GM18498 (cell line): ENCODE data around the gene DHX32.
"Not testable (repeated sequence)": the region's sequence is repeated elsewhere in the genome, so short reads cannot be mapped to it uniquely, and the experiment has no call there.

Experiments
- ATAC-seq: cut with Tn5 transposase; IDR thresholded peaks from one replicate; pipeline ENCODE4 v1.9.1; 2021; ENCODE audit warnings: mild to moderate bottlenecking, moderate library complexity; ENCODE audit not compliant: unreplicated experiment

Gene DHX32

GRCh38 chr10:125896088-125896934 lies 15.2 kb upstream of the DHX32 start, which contains the start of gene FANK1:
TSS of gene FANK1 (plus strand) at chr10:125896564. CDS start at chr10:125896643, 79 bp downstream.
- peak; percentile 87 for ATAC-seq

GRCh38 chr10:125895130-125896087 lies 14.3 kb upstream of the DHX32 start:
- ATAC-seq = peak; percentile 60

DNA sequence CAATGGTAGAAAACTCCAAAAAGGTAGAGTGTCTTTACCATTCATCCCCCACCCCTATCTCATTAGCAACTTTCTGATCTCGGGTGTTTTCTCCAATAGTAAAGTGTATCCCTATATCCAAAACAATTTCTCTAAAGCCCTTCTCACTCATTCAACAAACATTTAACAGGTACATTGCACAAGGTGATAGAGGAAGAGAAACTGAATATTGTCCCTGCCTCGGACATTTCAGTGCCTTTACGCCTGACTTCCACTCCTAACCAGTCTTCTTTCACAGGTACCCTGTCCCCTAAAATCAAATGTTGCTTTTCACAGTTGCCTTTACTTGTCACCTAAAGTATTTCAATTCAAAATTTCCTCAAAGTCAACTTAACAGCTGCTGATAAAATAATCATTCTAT lies 13.1 kb upstream of the DHX32 start:
- not testable (repeated sequence) for ATAC-seq

DNA sequence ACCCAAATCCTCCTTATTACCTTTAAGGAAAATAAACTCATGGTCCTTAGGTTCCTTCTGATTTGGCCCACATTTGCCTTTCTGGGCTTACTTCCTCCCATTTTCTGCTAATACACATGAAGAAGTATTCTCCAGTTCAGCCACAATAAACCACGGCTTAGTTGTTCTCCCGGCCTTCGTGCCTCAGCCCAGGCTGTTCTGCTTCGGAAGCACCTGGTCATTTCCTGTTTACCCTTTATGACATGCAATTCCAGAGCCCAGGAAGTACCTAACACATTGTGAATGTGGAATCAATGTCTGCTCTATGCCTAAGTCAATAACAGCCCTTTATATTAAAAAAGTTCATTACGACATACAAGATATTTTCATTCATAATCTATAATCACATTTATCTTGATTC lies 11.3 kb upstream of the DHX32 start:
- ATAC-seq = not testable (repeated sequence)

- not testable (repeated sequence) for ATAC-seq
These were observed 8.3 kb upstream of the DHX32 start for GRCh38 chr10:125889441-125889840.

- ATAC-seq = no peak
These were observed 5.9 kb upstream of the DHX32 start for GRCh38 chr10:125886914-125887512.

DNA sequence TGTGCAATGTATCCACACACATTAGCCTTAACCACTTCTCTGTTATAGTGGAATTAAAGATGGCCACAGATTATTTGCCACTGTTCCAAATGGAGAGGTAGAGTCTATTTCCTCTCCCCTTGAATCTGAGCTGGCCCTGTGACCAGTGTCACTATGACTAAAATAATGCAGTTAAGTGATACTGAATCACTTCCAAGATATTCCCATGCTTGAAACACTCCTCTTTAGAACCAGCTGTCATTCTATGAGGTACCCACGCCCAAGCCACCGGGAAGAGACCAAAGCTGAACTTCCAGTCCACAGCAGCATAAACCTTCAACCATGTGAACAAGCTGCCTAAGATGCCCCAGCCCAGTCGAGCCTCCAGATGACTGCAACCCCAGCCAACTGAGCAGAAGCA lies 2.1 kb upstream of the DHX32 start:
- no peak for ATAC-seq

DNA sequence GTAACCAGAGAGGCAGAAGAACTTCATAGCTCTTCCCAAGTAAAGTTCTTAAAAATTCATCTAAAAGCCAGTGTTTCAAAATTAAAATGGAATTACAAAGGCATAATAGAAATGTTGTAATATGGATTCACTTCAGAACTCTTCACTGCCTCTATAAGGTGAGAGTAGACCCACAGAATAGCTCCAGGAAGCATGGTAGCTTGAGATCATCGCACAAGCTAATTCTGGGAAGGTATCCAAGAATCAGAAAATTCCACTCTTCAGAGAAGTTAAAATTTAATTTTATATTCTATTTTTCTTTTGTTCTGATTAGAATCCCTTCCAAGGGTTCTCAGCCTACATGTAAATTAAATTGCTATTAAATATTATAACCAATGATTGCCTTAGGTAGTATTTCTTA lies 1.5 kb upstream of the DHX32 start:
- no peak for ATAC-seq

- ATAC-seq = no peak
These were observed 373 bp downstream of the DHX32 start for GRCh38 chr10:125880719-125881118.

DNA sequence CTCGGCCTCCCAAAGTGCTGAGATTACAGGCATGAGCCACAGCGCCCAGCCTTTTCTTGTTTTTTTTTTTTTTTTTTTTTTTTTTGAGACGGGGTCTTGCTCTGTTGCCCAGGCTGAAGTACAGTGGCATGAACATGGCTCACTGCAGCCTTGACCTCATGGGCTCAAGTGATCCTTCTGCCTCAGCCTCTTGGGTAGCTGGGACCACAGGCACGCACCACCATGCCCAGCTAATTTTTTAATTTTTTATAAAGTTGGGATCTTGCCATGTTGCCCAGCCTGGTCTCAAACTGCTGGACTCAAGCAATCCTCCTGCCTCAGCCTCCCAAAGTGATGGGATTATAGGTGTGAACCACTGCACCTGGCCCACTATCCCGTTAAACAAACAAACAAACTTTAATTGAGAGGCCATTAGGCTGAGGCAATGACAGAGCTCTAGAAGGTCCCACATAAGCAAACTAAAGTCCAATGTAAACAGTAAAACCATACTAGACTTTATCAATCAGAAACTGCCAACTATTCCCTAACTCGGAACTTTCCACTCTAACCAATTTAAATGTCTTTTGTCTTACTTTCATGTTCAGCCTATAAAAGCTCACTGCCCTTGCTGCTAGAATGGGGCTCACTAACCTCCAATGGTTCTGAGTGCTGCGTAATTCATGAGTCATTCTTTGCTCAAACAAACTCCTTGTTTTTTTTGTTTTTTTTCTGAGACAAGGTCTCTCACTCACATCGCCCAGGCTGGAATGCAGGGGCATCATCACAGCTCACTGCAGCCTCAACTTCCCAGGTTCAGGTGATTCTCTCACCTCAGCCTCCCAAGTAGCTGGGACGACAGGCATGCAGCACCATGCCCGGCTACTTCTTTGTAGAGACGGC lies 1.9 kb downstream of the DHX32 start:
- no peak for ATAC-seq

- no peak for ATAC-seq
These were observed 9.8 kb downstream of the DHX32 start for GRCh38 chr10:125871338-125871737.

DNA sequence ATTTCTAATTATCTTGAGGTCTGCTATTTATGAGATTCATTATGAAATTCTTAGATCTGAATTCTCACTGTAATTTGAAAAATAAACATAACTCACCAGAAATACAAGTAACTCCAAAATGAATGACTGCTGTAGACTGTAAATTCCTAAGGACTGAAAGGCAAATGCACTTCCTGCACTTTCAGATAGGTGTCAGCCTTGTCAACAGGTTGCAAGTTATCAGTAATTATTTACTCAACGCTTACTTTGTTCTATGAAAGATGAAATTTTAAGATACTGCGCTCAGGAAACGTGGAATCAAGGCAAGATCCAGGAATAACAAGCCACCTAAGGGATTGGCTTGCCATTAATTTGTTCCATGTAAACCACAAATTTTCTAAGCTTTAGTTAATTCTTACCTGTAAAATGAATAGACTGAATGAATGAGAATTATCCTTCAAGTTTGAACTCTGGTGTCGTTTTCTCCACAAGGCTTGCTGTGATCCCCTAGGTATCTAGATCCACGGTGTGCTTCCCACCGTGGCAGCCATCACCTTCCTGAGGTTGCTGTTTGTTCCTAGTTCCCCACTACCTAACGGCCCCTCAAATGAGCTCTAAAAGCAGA lies 12.6 kb downstream of the DHX32 start:
- peak; percentile 60 for ATAC-seq

GRCh38 chr10:125866421-125867029 lies 14.6 kb downstream of the DHX32 start:
- ATAC-seq = no peak

DNA sequence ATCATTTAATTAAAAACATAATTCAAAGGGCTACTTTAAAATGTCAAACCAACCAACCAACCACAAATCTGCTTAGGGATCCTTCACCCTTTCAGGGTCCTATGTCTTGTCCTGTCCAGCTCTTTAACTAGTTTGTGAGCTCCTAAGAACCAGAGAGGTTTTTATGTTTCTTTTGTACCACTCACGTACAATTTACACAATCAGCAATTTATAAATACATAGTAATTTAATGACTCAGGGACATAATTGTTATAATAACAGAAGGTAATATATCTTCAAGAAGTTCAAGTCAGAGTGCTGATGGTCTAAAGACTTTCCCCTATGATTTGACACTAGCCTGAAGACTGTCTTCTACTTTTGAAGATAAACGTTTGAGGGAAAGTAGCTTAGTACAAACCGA lies 16.0 kb downstream of the DHX32 start:
- ATAC-seq = no peak

GRCh38 chr10:125859128-125859817 lies 21.8 kb downstream of the DHX32 start:
- no peak for ATAC-seq

DNA sequence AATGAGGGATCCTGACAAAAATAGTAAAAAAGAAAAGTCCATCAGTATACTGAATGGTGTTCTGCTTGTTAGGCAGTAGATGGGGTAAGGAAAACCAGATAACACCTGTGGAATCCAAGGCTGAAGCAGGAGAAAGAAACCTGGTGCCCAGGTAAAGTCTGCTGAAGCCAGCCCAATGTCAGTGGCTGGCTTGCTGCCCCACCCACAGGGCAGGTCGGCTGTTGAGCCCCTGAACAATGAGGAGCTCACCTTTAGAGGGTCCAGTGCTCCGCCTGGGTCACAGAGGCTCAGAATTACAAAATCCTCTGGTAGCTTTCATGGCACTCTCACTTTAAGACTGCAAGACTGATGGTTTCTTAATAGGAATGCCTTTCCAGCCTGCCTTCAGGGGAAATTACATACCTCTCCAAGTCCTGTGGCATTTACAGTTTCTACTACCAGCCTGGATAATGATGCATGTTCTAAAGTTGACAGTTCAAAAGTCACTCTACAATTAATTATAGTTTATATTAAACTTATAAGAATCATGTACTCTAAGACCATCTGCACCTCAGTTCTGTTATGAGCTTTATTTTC lies 23.8 kb downstream of the DHX32 start:
- no peak for ATAC-seq

GRCh38 chr10:125852487-125852886 lies 28.6 kb downstream of the DHX32 start:
- ATAC-seq = no peak
